Ishikawa (cell line): Measurements from ENCODE around the gene PLAAT3.

Experiments used
- CEBPB ChIP-seq: IDR thresholded peaks from 2 replicates; pipeline ENCODE4 v1.6.1; 2012
- EP300 ChIP-seq: IDR thresholded peaks from 2 replicates; pipeline ENCODE4 v1.6.1; 2012; ENCODE audit warnings: borderline replicate concordance
- FOXM1 ChIP-seq: IDR thresholded peaks from 2 replicates; pipeline ENCODE4 v1.6.1; 2012; ENCODE audit warnings: low read depth, borderline replicate concordance
- NFIC ChIP-seq: IDR thresholded peaks from 2 replicates; pipeline ENCODE4 v1.6.1; 2012
- RAD21 ChIP-seq: IDR thresholded peaks from 2 replicates; pipeline ENCODE4 v1.6.1; 2012; ENCODE audit warnings: low read depth
- TAF1 ChIP-seq: IDR thresholded peaks from 2 replicates; pipeline ENCODE4 v1.6.1; 2012; ENCODE audit warnings: low read depth, mild to moderate bottlenecking
- TCF12 ChIP-seq: IDR thresholded peaks from 2 replicates; pipeline ENCODE4 v1.6.1; 2012; ENCODE audit warnings: low read depth
- YY1 ChIP-seq: IDR thresholded peaks from 2 replicates; pipeline ENCODE4 v1.6.1; 2012; ENCODE audit warnings: low read depth
- TF ChIP-seq, protein P1 (sequence below): IDR thresholded peaks from 2 replicates; pipeline ENCODE4 v1.6.1; 2012
- TF ChIP-seq, protein P2 (sequence below): IDR thresholded peaks from 2 replicates; pipeline ENCODE4 v1.6.1; 2012; ENCODE audit warnings: low read depth, mild to moderate bottlenecking
- TF ChIP-seq, protein P3 (sequence below): IDR thresholded peaks from 2 replicates; pipeline ENCODE4 v1.6.1; 2012

DNA sequence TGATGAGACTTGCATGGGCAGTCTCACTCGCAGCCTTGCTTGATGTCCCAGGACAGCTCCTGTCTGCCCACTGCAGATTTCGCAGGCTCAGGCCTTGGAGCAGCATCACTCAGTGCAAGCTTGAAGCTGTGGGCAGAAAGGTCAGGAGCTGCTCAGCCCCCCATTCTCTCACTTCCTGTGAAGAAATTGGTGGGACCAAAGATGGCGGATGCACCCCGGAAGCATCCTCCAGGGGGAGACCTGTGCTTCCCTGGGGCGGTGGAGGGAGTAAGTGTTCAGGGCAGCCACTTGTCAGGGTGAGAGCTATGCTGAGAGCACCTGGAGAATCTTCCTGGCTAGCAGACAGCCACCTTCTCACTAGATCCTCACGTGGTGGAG is 62.4 kb downstream of the PLAAT3 start:
- no peak for TF ChIP-seq NFIC
- TF ChIP-seq, protein P1, sequence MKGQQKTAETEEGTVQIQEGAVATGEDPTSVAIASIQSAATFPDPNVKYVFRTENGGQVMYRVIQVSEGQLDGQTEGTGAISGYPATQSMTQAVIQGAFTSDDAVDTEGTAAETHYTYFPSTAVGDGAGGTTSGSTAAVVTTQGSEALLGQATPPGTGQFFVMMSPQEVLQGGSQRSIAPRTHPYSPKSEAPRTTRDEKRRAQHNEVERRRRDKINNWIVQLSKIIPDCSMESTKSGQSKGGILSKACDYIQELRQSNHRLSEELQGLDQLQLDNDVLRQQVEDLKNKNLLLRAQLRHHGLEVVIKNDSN = no peak
- TF ChIP-seq EP300 = no peak
- TF ChIP-seq, protein P2, sequence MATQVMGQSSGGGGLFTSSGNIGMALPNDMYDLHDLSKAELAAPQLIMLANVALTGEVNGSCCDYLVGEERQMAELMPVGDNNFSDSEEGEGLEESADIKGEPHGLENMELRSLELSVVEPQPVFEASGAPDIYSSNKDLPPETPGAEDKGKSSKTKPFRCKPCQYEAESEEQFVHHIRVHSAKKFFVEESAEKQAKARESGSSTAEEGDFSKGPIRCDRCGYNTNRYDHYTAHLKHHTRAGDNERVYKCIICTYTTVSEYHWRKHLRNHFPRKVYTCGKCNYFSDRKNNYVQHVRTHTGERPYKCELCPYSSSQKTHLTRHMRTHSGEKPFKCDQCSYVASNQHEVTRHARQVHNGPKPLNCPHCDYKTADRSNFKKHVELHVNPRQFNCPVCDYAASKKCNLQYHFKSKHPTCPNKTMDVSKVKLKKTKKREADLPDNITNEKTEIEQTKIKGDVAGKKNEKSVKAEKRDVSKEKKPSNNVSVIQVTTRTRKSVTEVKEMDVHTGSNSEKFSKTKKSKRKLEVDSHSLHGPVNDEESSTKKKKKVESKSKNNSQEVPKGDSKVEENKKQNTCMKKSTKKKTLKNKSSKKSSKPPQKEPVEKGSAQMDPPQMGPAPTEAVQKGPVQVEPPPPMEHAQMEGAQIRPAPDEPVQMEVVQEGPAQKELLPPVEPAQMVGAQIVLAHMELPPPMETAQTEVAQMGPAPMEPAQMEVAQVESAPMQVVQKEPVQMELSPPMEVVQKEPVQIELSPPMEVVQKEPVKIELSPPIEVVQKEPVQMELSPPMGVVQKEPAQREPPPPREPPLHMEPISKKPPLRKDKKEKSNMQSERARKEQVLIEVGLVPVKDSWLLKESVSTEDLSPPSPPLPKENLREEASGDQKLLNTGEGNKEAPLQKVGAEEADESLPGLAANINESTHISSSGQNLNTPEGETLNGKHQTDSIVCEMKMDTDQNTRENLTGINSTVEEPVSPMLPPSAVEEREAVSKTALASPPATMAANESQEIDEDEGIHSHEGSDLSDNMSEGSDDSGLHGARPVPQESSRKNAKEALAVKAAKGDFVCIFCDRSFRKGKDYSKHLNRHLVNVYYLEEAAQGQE = no peak
- TF ChIP-seq TCF12 = no peak
- TF ChIP-seq RAD21 = no peak
- no peak for TF ChIP-seq CEBPB
- no peak for TF ChIP-seq FOXM1
- TF ChIP-seq YY1 = no peak
- TF ChIP-seq, protein P3, sequence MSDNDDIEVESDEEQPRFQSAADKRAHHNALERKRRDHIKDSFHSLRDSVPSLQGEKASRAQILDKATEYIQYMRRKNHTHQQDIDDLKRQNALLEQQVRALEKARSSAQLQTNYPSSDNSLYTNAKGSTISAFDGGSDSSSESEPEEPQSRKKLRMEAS = no peak
- TF ChIP-seq TAF1 = no peak
